ENCODE measurements around the gene CENPV.
"Not testable (repeated sequence)": the region's sequence is repeated elsewhere in the genome, so short reads cannot be mapped to it uniquely, and the experiment has no call there.

Gene CENPV

DNA sequence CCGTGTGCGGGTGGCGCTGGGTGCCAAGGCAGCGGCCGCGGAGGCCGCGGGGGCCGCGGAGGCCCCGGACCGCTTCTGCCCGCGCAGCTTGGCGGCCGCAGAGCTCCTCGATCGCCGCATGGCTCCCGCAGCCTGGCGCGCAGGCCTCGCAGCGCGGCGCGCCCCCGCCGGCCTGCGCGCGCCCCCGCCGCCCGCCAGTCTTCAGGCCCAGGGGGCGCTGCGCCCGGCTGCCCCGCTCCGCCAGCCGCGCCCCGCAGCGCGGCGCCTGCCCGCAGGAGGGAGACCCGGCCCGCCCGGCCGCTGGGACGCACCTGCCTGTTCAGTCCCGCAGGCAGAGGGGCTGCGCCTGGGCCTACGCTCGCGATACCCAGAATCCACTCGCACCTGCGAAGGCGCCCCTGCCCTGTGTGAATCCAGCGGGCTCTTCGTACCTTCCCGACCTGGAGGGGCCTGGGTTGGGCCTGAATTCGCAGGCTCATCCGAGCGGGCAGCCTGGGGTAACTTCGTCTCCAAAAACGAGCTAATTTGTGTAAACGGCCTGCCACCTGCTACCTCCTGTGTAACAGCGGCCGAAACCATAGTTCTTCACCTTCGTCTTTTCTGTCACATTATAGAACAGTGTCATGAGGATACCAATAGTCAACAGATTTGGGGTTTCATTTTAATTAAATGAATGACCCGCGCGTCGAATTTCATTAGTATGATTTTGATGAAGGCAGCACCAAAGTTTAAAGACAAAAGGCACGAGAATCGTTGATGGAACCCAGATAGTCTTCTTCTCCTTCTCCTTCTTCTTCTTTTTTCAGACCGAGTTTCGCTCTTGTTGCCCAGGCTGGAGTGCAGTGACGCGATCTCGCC is at the start of gene CENPV:
Gene CENPV (minus strand): TSS at position 153 of the 858 bp plus-strand sequence. CDS start 33 bp downstream, at position 120.
- no peak for DNase-seq

DNA sequence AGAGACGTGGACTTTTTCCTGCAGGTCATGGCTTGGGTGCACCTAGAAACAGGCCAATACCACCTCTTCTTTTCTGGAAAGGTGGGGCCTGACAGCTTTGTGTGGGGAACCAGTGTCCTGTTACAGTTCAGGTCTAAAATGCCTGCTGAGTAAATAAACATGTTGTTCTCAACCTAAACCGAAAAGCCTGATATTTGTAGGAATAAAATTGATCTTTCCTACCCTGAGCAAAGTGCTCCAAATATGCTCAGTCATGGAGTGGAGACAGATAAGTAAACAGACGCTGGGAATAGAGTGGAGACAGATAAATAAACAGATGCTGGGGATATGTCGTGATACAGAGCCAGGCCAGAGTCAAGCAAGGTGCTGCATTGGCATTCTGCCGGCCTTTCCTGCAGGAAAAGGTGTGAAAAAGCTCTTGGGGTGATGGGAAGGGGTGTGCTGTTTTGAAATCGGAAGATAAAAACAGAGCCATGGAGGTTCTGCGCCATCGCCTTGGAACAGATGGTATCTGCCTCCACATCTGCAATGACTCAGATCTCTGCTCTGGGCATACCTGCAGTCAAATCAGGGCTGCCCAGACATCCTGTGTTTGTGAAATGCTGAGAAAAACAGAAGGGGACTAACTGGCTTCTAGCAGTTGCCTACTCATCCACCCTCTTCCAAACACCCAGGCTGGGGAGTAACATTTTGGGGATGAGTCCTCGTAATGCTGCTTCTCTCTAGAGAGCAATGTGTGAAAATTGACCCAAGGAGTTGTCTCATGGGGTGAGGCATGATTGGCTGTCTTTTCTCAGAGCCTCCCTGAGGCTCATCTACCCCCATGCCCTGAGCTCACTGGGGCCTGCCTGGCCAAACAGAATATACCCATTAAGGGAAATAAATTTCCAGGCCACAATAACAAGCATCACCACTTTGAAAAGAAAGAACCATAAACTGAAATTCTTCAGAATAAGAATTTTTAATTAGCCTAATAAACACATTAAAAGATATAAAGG is 45.3 kb upstream of the CENPV start:
- peak; percentile 59 for DNase-seq

DNA sequence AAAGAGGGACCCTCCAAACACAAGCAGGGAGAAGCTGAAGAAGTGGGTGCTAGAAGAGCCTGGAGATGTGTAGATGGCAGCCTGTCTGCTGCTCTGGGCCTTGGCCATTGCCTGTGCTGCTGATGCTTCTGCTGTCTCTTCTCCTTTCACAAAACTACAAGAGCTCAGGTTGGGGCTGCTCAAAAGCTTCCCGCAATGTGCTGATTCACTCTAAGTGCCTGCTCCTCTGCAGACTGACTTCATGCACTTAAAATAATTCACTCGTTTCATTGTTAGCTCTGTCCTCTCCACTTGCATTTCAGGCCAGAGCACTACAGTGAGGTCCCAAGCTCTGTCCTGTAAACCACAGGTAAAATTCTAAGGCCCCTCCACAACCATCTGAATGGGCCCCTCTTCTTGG is 43.4 kb upstream of the CENPV start:
- DNase-seq: not testable (repeated sequence)

DNA sequence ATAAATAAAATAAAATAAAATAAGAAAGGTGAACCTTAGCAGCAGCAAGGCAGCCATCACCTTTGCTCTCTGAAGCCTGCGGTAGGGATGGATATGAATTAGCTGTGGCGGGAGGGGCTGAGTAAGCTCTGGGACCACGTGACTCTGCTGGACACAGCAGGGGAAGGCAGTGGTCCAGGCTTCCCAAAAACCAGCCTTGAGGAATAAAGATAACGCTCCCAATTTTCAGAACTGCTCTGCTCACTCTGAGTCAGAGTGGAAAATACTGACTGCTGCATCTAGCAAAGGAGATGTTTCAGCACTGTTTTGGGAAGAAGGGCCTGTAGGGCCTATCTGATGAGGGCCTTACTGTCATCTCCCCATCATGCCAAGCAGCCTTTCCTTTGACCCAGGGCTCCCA is 42.6 kb upstream of the CENPV start:
- DNase-seq: not testable (repeated sequence)

DNA sequence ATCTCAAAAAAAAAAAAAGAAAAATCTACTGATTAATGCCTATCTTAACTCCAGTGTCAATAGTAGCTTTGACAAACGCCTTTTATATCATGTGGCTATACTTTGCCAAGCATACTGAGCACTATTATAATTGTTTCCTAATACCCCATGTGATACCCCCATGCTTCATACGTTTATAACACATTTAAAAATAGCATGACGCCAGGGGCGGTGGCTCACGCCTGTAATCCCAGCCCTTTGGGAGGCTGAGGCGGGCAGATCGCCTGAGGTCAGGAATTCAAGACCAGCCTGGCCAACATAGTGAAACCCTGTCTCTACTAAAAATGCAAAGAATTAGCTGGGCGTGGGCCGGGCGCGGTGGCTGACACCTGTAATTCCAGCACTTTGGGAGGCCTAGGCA is 39.2 kb upstream of the CENPV start:
- not testable (repeated sequence) for DNase-seq

DNA sequence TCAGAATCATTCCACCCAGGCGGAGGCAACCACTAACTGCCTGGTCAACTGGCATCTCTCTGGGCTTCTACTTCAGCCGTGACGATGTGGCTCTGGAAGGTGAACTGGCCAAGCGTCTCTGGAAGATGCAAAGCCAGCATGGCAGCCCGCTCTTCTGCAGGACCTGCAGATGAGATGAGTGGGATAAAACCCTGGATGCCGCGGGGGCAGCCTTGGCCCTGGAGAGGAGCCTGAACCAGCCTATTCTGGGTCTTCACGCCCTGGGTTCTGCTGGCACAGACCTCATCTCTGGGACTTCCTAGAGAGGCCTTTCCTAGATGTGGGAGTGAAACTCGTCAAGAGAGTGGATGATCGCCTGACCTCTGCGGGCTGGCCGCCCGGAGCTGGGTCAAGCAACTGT is 38.2 kb upstream of the CENPV start:
- no peak for DNase-seq

DNA sequence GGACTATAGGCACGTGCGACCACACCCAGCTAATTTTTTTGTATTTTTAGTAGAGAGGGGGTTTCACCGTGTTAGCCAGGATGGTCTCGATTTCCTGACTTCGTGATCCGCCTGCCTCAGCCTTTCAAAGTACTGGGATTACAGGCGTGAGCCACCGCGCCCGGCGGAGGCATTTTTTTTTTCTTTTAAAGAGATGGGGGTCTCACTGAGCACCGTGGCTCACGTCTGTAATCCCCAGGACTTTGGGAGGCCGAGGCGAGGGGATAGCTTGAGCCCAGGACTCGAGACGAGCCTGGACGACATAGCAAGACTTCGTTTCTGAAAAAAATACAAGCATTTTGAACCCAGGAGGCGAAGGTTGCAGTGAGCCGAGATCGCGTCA is 32.8 kb upstream of the CENPV start:
- not testable (repeated sequence) for DNase-seq

DNA sequence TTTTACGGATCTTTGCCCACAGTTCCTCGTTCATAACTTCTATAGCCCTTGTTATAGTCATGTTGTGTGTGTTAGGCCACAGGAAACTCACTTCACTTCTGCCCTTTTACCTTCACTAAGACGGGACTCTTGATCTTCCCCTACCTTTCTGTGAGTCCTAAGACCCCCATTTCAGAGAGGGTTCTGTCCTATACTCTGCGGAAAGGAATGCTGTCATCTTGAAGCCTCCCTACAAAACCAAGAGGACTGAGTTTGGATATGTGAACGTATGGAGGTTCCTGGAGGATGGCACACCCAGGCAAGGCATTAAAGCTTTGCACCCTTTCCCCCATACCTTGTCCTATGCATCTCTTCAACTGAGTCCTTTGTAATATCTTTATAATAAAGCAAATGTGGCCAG is 31.3 kb upstream of the CENPV start:
- DNase-seq: no peak

DNA sequence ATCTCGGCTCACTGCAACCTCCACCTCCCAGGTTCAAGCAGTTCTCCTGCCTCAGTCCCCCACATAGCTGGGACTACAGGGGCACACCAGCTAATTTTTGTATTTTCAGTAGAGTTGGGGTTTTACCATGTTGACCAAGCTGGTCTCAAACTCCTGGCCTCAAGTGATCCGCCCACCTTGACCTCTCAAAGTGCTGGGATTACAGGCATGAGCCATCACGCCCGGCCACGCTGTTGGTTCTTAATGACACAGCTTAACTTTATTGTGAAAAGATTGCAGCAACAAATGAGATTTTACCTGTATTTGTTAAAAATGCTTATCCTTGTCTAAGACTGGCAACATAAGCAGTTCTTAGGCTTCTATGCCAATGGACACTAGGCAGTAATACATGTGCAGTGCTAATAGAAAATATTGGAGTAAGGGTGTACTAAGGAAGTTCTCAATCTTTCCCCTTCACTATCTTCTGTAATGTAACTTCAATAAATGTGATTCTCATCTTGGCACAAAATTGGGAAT is 30.6 kb upstream of the CENPV start:
- no peak for DNase-seq

DNA sequence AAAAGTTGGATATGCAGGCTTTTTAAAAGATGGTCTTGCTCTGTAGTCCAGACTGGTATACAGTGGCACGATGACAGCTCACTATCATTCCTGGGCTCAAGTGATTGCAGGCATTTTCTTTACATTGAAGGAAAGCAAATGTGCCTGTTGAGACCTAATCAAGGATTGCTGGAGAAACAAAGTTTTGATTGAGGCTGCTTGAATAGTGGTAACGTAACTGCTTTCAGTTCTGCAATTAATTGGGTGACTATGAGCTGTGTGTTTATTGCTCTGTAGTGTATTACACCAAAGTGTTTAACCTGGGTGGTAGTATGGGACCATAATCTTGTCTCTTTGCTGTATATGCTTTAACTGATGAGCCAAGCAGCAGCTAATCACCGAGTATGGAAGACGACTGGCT is 29.9 kb upstream of the CENPV start:
- DNase-seq: no peak

DNA sequence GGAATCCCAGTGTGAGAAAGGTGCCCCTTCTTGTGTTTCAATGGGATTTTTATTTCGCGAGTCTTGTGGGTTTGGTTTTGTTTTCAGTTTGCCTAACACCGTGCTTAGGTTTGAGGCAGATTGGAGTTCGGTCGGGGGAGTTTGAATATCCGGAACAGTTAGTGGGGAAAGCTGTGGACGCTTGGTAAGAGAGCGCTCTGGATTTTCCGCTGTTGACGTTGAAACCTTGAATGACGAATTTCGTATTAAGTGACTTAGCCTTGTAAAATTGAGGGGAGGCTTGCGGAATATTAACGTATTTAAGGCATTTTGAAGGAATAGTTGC is 28.2 kb upstream of the CENPV start:
- DNase-seq: no peak

DNA sequence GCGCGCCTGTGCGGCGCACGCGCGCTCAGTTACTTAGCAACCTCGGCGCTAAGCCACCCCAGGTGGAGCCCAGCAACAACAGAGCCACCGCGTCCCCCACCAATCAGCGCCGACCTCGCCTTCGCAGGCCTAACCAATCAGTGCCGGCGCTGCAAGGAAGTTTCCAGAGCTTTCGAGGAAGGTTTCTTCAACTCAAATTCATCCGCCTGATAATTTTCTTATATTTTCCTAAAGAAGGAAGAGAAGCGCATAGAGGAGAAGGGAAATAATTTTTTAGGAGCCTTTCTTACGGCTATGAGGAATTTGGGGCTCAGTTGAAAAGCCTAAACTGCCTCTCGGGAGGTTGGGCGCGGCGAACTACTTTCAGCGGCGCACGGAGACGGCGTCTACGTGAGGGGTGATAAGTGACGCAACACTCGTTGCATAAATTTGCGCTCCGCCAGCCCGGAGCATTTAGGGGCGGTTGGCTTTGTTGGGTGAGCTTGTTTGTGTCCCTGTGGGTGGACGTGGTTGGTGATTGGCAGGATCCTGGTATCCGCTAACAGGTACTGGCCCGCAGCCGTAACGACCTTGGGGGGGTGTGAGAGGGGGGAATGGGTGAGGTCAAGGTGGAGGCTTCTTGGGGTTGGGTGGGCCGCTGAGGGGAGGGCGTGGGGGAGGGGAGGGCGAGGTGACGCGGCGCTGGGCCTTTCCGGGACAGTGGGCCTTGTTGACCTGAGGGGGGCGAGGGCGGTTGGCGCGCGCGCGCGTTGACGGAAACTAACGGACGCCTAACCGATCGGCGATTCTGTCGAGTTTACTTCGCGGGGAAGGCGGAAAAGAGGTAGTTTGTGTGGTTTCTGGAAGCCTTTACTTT is 27.6 kb upstream of the CENPV start, which contains the start of gene UBB:
Gene UBB (plus strand): TSS at position 452 of the 856 bp plus-strand sequence. CDS start 817 bp downstream, outside the sequence.
- DNase-seq: peak; percentile 96

DNA sequence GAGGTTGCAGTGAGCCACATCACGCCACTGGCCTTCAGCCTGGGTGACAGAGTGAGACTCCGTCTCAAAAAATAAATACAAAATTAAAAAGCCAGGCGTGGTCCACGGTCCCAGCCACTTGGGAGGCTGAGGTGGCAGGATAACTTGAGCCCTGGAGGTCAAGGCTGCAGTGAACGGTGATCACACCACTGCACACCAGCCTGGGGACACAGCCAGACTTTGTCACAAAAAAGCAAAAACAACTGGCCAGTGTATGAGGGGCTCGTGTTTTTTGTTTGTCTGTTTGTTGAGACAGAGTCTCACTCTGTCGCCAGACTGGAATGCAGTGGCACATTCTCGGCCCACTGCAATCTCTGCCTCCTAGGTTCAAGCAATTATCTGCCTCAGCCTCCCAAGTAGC is 26.4 kb upstream of the CENPV start:
- no peak for DNase-seq

DNA sequence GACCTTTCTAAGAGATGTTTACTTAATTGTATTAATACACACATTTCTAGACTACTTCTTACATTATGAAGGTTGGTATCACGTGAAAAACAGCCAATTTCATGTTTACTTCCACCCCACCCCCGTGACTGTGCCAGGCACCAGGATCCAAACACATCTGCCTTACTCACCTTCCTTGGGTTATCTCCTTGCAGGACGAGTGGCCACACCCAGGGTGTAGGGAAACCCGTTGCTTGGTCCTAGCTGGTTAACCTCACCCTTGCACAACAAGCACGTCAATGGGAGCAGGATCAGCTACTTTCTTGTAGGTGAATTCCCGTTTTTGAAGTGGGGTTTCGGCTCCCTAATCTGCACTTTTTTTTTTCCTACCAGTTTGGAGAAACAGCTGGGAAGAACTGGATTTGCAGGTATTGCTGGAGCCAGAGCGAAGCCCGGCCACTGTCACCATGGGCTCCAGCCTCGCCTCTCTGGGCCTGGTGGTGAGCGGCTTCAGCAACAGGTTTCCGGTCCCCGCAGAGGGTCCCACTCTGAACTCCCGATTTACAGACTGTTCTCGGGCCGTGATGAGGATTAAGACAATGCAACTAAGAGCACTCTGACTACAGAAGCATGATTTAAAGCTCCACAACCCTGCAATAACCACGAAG is 25.5 kb upstream of the CENPV start:
- no peak for DNase-seq

DNA sequence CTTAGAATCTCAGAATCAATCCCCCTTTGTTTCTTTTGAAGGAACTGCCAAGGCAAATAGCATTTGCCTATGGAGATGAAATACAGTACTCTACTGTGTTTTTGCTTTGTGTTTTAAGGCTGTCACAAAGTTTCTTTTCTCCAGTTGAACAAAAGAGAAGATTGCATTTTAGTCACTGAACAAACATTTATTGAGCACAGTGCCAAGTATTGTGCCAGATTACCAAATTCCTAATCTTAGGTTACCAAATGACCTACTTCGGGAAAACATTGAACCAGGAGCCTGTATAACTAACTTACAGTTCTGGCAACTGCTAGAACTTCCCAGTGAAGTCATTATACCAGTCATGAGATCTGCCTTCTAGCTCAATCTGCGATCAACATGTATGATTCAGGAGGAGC is 24.7 kb upstream of the CENPV start:
- no peak for DNase-seq

DNA sequence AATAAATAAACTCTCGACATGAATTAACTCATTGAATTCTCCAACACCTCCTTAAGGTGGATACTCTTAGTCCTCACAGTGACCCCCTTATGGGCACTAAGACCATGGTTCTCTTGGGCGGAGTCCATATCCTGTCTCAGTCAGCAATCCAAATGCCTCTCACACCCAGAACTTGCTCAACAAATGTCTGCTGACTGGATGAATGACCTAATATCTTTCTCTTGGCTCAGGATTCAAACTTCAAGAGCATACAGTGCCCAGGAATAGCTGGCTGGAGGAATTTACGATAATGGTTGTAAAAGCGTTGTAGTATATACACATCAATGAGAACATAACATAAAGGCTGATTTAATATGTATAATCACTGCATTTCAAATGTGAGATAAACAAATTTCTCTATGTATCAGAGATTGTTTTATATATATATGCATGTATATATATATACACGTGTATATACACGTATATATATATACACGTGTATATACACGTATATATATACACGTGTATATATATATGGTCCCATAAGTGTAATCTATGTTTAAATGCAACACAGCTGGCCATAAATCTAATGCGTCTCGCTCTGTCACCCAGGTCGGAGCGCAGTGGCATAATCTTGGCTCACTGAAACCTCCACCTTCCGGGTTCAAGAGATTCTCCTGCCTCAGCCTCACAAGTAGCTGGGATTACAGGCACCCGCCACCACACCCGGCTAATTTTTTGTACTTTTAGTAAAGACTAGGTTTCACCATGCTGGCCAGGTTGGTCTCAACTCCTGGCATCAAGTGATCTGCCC is 21.1 kb upstream of the CENPV start:
- DNase-seq: no peak

DNA sequence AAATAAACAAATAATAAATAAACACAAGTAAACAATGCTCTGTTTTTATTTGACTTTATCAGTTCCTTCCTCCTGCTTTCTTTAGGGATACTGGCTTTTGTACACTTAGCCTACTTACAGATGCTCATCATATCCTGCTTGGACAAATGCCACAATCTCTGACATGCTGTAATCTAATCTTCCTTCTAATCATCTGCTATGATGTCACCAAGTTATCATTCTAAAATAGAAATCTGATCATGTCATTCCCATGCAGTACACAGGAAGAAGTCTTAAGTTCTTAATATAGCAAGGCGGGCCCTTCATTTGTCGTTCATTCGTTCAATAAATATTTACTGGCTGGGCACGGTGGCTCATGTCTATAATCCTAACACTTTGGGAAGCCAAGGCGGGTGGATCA is 18.5 kb upstream of the CENPV start:
- no peak for DNase-seq

DNA sequence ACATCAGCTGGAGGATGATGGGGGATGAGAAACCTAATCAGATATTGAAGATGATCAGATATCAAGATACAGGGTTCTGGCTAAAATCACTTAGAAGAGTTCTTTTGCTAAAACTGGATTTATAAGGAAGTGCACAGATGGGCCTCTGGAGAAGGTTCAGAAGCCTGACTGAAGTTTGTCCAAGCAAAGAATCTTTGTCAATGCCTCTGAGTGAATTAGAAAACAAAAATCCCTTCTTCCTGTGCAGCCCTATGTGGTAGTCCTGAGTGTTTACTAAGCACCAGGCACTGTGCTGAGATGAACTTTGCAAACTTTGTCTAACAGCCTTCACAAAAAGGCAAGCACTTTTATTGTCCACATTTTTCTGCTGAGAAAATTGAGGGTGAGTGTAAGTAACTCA is 11.4 kb upstream of the CENPV start:
- no peak for DNase-seq

DNA sequence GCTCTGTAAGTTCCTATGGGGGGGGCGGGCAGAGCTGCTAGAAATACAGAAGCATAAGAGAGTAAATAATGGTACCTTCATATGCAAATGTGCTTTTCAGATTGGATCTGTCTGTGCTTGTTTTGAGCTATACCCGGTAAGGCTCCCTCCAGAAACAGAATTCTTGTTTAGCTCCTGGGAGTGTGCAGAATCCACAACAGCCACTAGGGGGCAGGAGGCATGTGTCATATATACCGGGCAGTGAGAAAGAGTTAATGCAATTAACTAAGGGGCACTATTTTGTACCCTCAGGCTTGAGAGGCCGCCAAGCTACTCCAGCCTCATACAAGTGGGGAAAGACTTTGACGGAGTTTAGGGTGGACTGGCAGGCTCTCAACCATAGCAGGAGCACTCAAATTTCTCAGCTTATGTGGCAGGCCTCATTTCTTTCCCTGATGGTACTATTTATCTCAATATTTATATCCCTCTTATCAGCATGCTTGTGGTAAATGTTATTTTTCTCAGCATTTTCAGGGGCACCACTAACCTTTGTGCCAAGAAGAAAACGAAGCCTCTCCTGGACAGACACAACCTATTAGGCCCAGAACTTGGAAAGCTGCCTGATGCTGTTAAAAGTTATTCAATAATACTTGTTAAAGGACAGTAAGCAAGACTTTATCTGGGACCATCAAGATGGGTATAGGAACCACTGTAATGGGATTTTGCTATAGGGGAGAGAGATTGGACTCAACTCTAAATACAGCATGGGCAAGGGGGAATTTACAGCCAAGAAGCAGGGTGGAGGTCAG is 10.7 kb upstream of the CENPV start:
- DNase-seq: peak; percentile 88

DNA sequence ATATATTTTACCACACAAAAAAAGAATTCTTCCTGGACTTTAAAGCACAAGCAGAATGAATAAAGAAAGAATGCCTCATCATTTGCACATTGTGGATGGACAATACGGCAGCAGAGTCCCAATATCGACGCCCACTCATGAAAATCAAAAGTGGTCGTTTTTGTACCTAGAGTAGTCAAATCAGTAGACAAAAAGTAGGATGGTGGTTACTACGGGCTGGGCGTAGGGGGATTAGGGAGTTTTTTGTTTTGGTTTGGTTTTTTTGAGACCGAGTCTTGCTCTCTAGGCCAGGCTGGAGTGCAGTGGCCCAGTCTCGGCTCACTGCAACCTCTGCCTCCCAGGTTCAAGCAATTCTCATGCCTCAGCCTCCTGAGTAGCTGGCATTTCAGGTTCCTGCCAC is 8.6 kb upstream of the CENPV start:
- DNase-seq: no peak

Measured in NCI-H1694 (cell line).